Measurements from ENCODE around the gene GET4. TPM values are rescaled to one million over a fixed set of nuclear protein-coding genes. Genes with fewer than 3 reads are reported as not detected.
"Not testable (repeated sequence)": the region's sequence is repeated elsewhere in the genome, so short reads cannot be mapped to it uniquely, and the experiment has no call there.

Gene GET4
- total RNA-seq, 1 donor from 2014 or later, result 19.1 TPM

GRCh38 chr7:863106-863505 lies 13.2 kb upstream of the GET4 start:
- DNase-seq (ENCODE audit: missing footprints) (peak; percentile 33), ATAC-seq (no peak)
- intact Hi-C loops (cut with DNase I), result no loop called here

GRCh38 chr7:865921-866320 lies 10.4 kb upstream of the GET4 start:
- ATAC-seq, result no peak
- DNase-seq (ENCODE audit: missing footprints), result peak; percentile 64
- intact Hi-C loops (cut with DNase I), result no loop called here

- intact Hi-C loops (cut with DNase I), result no loop called here
- ATAC-seq (peak; percentile 82), DNase-seq (ENCODE audit: missing footprints) (peak; percentile 77)
These were observed 9.4 kb upstream of the GET4 start for GRCh38 chr7:867001-867405.

- intact Hi-C loops (cut with DNase I), result no loop called here
- ATAC-seq, result peak; percentile 74
- DNase-seq (ENCODE audit: missing footprints), result peak; percentile 64
These were observed 8.8 kb upstream of the GET4 start for GRCh38 chr7:867406-868188.

- intact Hi-C loops (cut with DNase I), result no loop called here
- no peak for ATAC-seq
- DNase-seq (ENCODE audit: missing footprints), result peak; percentile 65
These were observed 8.2 kb upstream of the GET4 start for GRCh38 chr7:868189-868486.

- ATAC-seq, result no peak
- intact Hi-C loops (cut with DNase I), result no loop called here
- peak; percentile 16 for DNase-seq (ENCODE audit: missing footprints)
These were observed 7.0 kb upstream of the GET4 start for GRCh38 chr7:869348-869747.

GRCh38 chr7:871900-872537 lies 4.3 kb upstream of the GET4 start:
- peak; percentile 53 for DNase-seq (ENCODE audit: missing footprints)
- intact Hi-C loops (cut with DNase I), result loop anchor here (5.0 to 10.0 kb wide), 3 partner anchors 35 to 547 kb away; no protein-coding TSS in a partner anchor
- no peak for ATAC-seq

GRCh38 chr7:872685-873084 lies 3.7 kb upstream of the GET4 start:
- intact Hi-C loops (cut with DNase I), result loop anchor here (1.0 to 10.0 kb wide), 4 partner anchors 35 to 548 kb away; no protein-coding TSS in a partner anchor
- peak; percentile 4 for DNase-seq (ENCODE audit: missing footprints)
- ATAC-seq, result not testable (repeated sequence)

GRCh38 chr7:873367-874002 lies 2.9 kb upstream of the GET4 start:
- DNase-seq (ENCODE audit: missing footprints) (peak; percentile 92), ATAC-seq (peak; percentile 21)
- intact Hi-C loops (cut with DNase I), result loop anchor here (1.0 to 10.0 kb wide), 4 partner anchors 36 to 549 kb away; no protein-coding TSS in a partner anchor

GRCh38 chr7:874031-874749 lies 2.2 kb upstream of the GET4 start:
- intact Hi-C loops (cut with DNase I), result loop anchor here (5.0 to 10.0 kb wide), 3 partner anchors 37 to 549 kb away; no protein-coding TSS in a partner anchor
- peak; percentile 22 for DNase-seq (ENCODE audit: missing footprints)
- no peak for ATAC-seq

GRCh38 chr7:875051-875450 lies 1.3 kb upstream of the GET4 start:
- DNase-seq (ENCODE audit: missing footprints) (peak; percentile 5), ATAC-seq (no peak)
- intact Hi-C loops (cut with DNase I), result loop anchor here (10.0 kb wide), 1 partner anchor 550 kb away; no protein-coding TSS in a partner anchor

GRCh38 chr7:875476-876076 lies 778 bp upstream of the GET4 start:
- ATAC-seq (no peak), DNase-seq (ENCODE audit: missing footprints) (no peak)
- intact Hi-C loops (cut with DNase I), result loop anchor here (10.0 kb wide), 1 partner anchor 551 kb away; no protein-coding TSS in a partner anchor

GRCh38 chr7:876972-877311 lies 588 bp downstream of the GET4 start:
- no peak for ATAC-seq
- intact Hi-C loops (cut with DNase I), result loop anchor here (10.0 kb wide), 1 partner anchor 552 kb away; no protein-coding TSS in a partner anchor
- no peak for DNase-seq (ENCODE audit: missing footprints)

- DNase-seq (ENCODE audit: missing footprints) (peak; percentile 76), ATAC-seq (no peak)
- intact Hi-C loops (cut with DNase I), result loop anchor here (10.0 kb wide), 1 partner anchor 553 kb away; no protein-coding TSS in a partner anchor
These were observed 1.2 kb downstream of the GET4 start for GRCh38 chr7:877312-878232.

- DNase-seq (ENCODE audit: missing footprints) (peak; percentile 64), ATAC-seq (no peak)
These were observed 2.7 kb downstream of the GET4 start for GRCh38 chr7:879093-879492.

GRCh38 chr7:879706-880105 lies 3.4 kb downstream of the GET4 start:
- peak; percentile 32 for DNase-seq (ENCODE audit: missing footprints)
- intact Hi-C loops (cut with DNase I), result loop anchor here (10.0 kb wide), 2 partner anchors 295 to 555 kb away; no protein-coding TSS in a partner anchor
- no peak for ATAC-seq

More at GRCh38 chr7:879093-879492, 2.7 kb downstream of the GET4 start:
- intact Hi-C loops (cut with DNase I), result loop anchor here (10.0 kb wide), 1 partner anchor 554 kb away; no protein-coding TSS in a partner anchor

- no peak for ATAC-seq
- peak; percentile 22 for DNase-seq (ENCODE audit: missing footprints)
- intact Hi-C loops (cut with DNase I), result loop anchor here (10.0 kb wide), 1 partner anchor 294 kb away; no protein-coding TSS in a partner anchor
These were observed 4.1 kb downstream of the GET4 start for GRCh38 chr7:880450-880849.
